Ecto neural progenitor cell (in vitro differentiated cells): ENCODE results near the gene GRAMD1A.

ENCODE experiments used
- DNase-seq: peaks from one replicate; pipeline ENCODE4 v3.0.0-alpha.2; 2018; ENCODE audit warnings: low spot score

The GRAMD1A gene

GRCh38 chr19:35055715-35056179, 55.6 kb downstream of the GRAMD1A start:
- no peak for DNase-seq

- DNase-seq: no peak
Measured at GRCh38 chr19:35056513-35057063, 56.5 kb downstream of the GRAMD1A start.

- DNase-seq: no peak
Measured at GRCh38 chr19:35058370-35058769, 58.2 kb downstream of the GRAMD1A start.

GRCh38 chr19:35059006-35059798, 59.1 kb downstream of the GRAMD1A start:
- DNase-seq: peak; percentile 44

- no peak for DNase-seq
Measured at GRCh38 chr19:35059799-35060091, 59.6 kb downstream of the GRAMD1A start.

GRCh38 chr19:35060160-35060855, 60.2 kb downstream of the GRAMD1A start:
- DNase-seq: peak; percentile 41

- DNase-seq: no peak
Measured at GRCh38 chr19:35061583-35062373, 61.7 kb downstream of the GRAMD1A start.

- no peak for DNase-seq
Measured at GRCh38 chr19:35062942-35063341, 62.8 kb downstream of the GRAMD1A start.

GRCh38 chr19:35063940-35064818, 64.1 kb downstream of the GRAMD1A start:
- DNase-seq: no peak

- no peak for DNase-seq
Measured at GRCh38 chr19:35065574-35065973, 65.5 kb downstream of the GRAMD1A start.

- no peak for DNase-seq
Measured at GRCh38 chr19:35066121-35066520, 66.0 kb downstream of the GRAMD1A start.

- peak; percentile 90 for DNase-seq
Measured at GRCh38 chr19:35066691-35067563, 66.8 kb downstream of the GRAMD1A start.

- DNase-seq: no peak
Measured at GRCh38 chr19:35068941-35069634, 69.0 kb downstream of the GRAMD1A start.

GRCh38 chr19:35069696-35070095, 69.6 kb downstream of the GRAMD1A start:
- no peak for DNase-seq

GRCh38 chr19:35070471-35070870, 70.3 kb downstream of the GRAMD1A start:
- DNase-seq: no peak

GRCh38 chr19:35073516-35073915, 73.4 kb downstream of the GRAMD1A start:
- DNase-seq: no peak

- DNase-seq: no peak
Measured at GRCh38 chr19:35073941-35074340, 73.8 kb downstream of the GRAMD1A start.

GRCh38 chr19:35074426-35075201, 74.5 kb downstream of the GRAMD1A start:
- DNase-seq: no peak
